Stimulated activated CD8-positive, alpha-beta memory T cell treated with anti-CD3 and anti-CD28 coated beads, Interleukin-15, amount 100 ng/mL, for 24 hours (primary cell): ENCODE measurements around the gene RETREG1.

Experiments used
- DNase-seq: peaks from one replicate; pipeline ENCODE4 v3.0.0-alpha.2; 2020; ENCODE audit warnings: low read depth

RETREG1 gene

DNA sequence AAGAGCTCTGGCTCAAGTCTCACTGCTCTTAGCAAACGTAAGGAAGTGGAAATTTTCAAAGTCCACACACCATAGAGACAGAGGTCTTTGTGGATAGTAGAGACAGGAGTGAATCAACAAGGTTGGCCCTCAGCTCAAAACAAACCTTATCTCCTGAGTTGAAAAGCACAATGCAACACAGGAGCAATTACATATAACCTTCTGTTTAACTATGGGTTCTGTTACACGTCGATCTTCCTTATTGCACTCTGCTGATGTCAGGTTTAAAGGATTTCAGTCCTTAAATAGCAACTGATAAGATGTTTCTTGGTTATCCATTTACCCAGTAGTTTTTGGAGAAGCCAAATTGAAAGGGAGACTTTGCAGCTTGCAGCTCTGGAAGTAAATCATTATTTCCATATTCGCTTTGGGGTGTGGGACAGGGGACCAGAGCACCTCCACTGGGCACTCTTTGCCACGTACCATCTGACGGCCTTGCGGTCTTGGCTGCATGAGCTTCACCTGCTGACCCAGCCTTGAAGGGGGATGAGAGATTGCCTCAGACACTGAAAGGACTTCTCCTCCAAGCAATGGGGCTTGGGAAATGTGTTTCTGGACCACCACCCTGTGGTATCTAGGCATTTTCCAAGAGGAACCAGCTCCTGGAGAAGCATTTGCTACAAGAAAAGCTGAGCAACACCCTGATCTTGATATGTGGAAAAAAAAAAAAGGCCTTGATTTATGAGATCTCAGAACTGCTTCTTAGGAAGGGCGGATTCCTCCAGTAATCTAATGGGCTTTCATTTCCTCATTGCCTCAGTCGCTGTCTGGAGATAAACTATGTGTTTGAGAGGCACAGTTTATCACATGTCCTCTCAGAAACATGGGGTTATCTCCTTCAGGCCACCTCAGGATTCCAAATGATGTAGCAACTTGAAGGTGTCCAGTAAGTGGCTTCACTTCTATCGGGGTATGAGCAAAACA is 95.0 kb downstream of the RETREG1 start:
- no peak for DNase-seq

- DNase-seq = no peak
Measured at GRCh38 chr5:16520841-16521240, 96.0 kb downstream of the RETREG1 start.

GRCh38 chr5:16519435-16519834 is 97.4 kb downstream of the RETREG1 start:
- no peak for DNase-seq

DNA sequence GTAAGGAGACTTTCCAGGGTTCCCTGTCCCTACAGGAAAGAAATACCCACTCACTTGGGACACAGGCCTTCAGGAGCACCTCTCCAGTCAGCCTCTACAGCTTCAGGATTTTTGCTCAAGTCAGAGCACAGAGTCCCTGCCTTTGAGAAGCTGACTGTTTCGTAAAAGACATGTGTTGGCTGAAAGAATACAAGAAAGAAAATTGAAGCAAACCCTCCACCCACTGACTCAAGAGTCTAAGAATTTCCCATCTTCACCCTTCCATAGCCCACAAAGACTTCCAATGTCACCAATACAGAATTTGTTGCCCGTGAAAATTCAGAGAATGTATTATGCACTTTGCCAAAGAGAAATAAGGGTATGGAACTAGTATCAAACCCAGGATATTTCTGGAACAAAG is 98.2 kb downstream of the RETREG1 start:
- DNase-seq = no peak

- no peak for DNase-seq
Measured at GRCh38 chr5:16515532-16515931, 101.3 kb downstream of the RETREG1 start.

DNA sequence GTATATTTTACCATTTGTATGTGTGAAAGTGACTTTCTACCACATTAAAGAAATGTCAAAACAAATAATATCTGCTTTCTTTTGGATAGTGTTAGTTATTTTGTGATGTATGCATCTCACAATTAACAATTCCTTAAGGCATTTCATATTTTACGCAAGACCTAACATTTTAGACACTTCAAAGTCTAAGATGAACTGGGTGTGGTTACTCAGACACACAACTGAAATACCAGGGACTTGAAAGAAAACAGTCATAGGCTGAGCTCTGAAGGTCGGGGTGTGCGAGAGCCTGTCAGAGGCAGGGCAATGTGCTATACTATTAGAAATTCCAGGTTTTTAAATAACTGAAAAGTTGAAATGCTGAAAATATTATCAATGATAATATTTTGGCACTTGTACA is 106.7 kb downstream of the RETREG1 start:
- DNase-seq = no peak

GRCh38 chr5:16508730-16509531 is 107.9 kb downstream of the RETREG1 start:
- DNase-seq = no peak

GRCh38 chr5:16507716-16508115 is 109.1 kb downstream of the RETREG1 start:
- no peak for DNase-seq

DNA sequence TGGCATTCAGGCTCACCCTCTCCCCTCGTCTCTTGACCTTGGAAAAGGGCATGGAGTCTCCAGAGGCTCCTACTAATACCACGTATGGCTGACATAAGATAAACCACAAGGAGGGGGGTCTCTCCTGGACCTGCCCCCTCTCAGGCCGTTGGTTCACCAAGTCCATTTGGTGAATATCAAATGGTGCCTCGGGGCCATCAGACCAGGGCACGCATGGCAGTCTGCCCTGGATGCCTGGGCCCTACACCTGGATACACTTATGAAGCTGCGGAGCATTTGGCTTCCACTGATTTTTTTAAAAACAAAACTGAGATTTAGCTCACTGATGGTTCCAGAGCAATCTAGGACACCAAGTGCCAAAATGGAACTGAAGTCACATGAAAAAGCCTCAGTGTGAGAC is 110.9 kb downstream of the RETREG1 start:
- DNase-seq = no peak

- DNase-seq = no peak
Measured at GRCh38 chr5:16505140-16505891, 111.5 kb downstream of the RETREG1 start.

DNA sequence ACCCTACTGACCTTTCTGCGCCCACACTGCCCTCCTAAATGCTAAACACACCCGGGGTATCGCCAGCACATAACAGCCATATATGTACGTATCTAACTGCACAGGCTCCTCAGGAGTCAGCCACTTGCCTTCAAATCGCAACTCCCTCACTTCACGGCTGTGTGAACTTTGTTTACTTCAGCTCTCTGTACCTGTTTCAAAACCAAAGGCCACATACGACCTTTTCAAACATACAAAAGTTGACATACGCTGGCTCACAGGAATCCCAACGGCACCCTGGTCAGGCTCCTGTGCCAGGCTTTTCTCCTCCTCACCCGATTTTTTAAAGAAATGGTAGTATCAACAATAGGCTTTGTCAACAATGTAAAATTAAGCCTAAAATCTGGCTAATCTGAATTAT is 112.2 kb downstream of the RETREG1 start:
- no peak for DNase-seq

GRCh38 chr5:16502866-16503265 is 113.9 kb downstream of the RETREG1 start:
- DNase-seq = no peak

GRCh38 chr5:16500024-16500423 is 116.8 kb downstream of the RETREG1 start:
- DNase-seq = no peak

- DNase-seq = no peak
Measured at GRCh38 chr5:16497546-16497945, 119.3 kb downstream of the RETREG1 start.

DNA sequence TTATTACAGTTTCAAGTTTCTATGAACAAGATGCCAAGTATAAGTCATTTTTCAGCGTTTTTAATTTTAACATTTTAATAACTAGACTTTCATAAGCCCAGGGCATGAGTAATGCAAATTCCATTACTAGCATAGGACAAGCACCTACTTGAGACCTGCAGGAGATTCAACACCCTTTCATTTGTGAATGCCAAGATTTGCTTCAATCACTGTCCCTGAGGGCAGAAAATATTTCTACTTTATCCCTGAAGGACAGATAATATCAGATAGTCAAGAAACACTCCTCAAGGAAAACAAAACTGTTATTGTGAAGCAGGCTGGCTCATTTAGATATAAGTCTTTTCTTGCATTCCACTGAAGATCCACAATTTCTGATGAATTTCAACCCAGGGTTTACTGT is 123.5 kb downstream of the RETREG1 start:
- no peak for DNase-seq

GRCh38 chr5:16492398-16493140 is 124.2 kb downstream of the RETREG1 start:
- DNase-seq = no peak

GRCh38 chr5:16490911-16491310 is 125.9 kb downstream of the RETREG1 start:
- DNase-seq = no peak

GRCh38 chr5:16489322-16489791 is 127.4 kb downstream of the RETREG1 start:
- no peak for DNase-seq

DNA sequence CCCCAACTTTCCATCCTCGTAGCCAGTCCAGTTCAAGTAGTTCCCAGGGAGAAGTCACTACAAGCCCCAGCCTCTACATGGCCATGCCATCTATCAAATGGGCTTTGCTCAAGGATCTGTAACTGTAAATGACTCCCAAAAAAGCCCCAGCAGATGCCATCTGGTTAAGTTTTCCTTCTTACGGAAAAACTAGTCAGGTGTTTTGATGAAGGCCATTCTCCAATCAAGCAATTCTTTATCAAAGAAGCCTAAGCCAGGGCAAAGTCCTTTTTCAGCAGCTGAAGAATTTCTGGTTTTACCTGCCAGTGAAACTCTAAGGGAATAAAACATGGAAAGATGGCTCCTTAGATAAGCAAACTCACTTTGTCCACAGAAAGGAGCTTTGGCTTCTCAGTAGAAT is 129.3 kb downstream of the RETREG1 start:
- DNase-seq = no peak

GRCh38 chr5:16486711-16487111 is 130.1 kb downstream of the RETREG1 start:
- no peak for DNase-seq

GRCh38 chr5:16485656-16486055 is 131.1 kb downstream of the RETREG1 start:
- no peak for DNase-seq
